Effector memory CD8-positive, alpha-beta T cell (primary cell): ENCODE data around the gene TREML2.
"Not testable (repeated sequence)": the region's sequence is repeated elsewhere in the genome, so short reads cannot be mapped to it uniquely, and the experiment has no call there.

Experiments
- ATAC-seq: fragments of 150-1000 bp; cut with Tn5 transposase; replicated peaks from 2 replicates; pipeline ENCODE4 v1.10.0; 2021; ENCODE audit warnings: mild to moderate bottlenecking, moderate library complexity
- DNase-seq, 3 experiments: peaks; one replicate each; pipeline ENCODE4 v3.0.0; 2021
- H3K27ac Mint-ChIP-seq, 2 donors: one replicate each; pipeline ENCODE4 v1.8.0; 2022; ENCODE audit warnings: mild to moderate bottlenecking in 2 of 2, mixed read lengths in 2 of 2, moderate library complexity in 2 of 2
- H3K27me3 Mint-ChIP-seq, 2 donors: one replicate each; pipeline ENCODE4 v1.8.0; 2022; ENCODE audit warnings: mixed read lengths in 2 of 2
- H3K36me3 Mint-ChIP-seq: one replicate; pipeline ENCODE4 v1.8.0; 2022; ENCODE audit warnings: mild to moderate bottlenecking, moderate library complexity, mixed read lengths; ENCODE audit not compliant: insufficient read depth
- H3K4me1 Mint-ChIP-seq, 2 donors: one replicate each; pipeline ENCODE4 v1.8.0; 2022; ENCODE audit warnings: low read depth in 2 of 2, mixed read lengths in 2 of 2
- H3K4me3 Mint-ChIP-seq, 2 donors: one replicate each; pipeline ENCODE4 v1.8.0; 2022; ENCODE audit warnings: mild to moderate bottlenecking in 2 of 2, mixed read lengths in 2 of 2, moderate library complexity in 2 of 2
- H3K9me3 Mint-ChIP-seq, 2 donors: one replicate each; pipeline ENCODE4 v1.8.0; 2022; ENCODE audit warnings: mixed read lengths in 2 of 2

The TREML2 gene

GRCh38 chr6:41199552-41200246 is 1.2 kb downstream of the TREML2 start:
- peak in 2 of 3 experiments; percentile 23 to 24 for DNase-seq
- H3K36me3 Mint-ChIP-seq: peaks cover 11% of the 10 kb centered on the region

DNA sequence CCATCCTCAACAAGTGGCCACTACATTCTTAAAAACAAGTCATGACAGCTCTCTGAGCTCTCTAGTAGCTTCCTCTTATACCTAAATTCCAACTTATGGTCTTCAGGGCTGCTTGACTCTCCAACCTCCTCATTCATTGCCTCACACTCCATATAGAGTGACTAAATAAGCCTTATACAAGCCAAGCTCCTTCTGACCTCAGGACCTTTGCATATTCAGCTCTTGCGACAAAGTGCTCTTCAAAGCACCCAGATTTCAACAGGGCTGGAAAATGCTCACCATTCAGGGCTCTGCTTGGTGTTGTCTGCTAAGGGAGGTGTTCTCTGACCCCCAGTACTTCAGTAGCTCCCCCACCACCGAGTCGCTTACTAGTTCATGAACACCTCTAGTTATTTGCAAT is 3.7 kb downstream of the TREML2 start:
- DNase-seq (no peak), ATAC-seq (no peak)
- peak overlapping the region; percentile 45 to 81 for H3K27ac Mint-ChIP-seq
- H3K36me3 Mint-ChIP-seq: peaks cover 11% of the 10 kb centered on the region
- peaks cover 59 to 67% of the 10 kb centered on the region in 2 donors for H3K4me1 Mint-ChIP-seq
- no peaks in the 10 kb centered on the region for H3K9me3 Mint-ChIP-seq
- H3K27me3 Mint-ChIP-seq: no peaks in the 10 kb centered on the region
- H3K4me3 Mint-ChIP-seq: no peak overlapping the region

More at GRCh38 chr6:41199552-41200246, 1.2 kb downstream of the TREML2 start:
- H3K9me3 Mint-ChIP-seq: no peaks in the 10 kb centered on the region
- no peaks in the 10 kb centered on the region for H3K27me3 Mint-ChIP-seq
- peaks cover 51 to 62% of the 10 kb centered on the region in 2 donors for H3K4me1 Mint-ChIP-seq
- peak; percentile 60 for ATAC-seq
- peak overlapping the region; percentile 76 to 79 for H3K4me3 Mint-ChIP-seq
- peak overlapping the region; percentile 96 to 98 for H3K27ac Mint-ChIP-seq

- no peak for ATAC-seq
- Mint-ChIP-seq H3K4me3 (no peak overlapping the region), H3K9me3 (no peaks in the 10 kb centered on the region), H3K36me3 (peaks cover 1% of the 10 kb centered on the region), H3K4me1 (peaks cover 37 to 42% of the 10 kb centered on the region in 2 donors), H3K27me3 (no peaks in the 10 kb centered on the region), H3K27ac (peak overlapping the region; percentile 44 to 87)
- DNase-seq: no peak
Observed at GRCh38 chr6:41194386-41194785, 6.6 kb downstream of the TREML2 start.

- no peak for DNase-seq
- H3K4me1 Mint-ChIP-seq: peaks cover 35 to 39% of the 10 kb centered on the region in 2 donors
- no peak overlapping the region for H3K4me3 Mint-ChIP-seq
- no peak for ATAC-seq
- peak overlapping the region; percentile 77 to 87 for H3K27ac Mint-ChIP-seq
- no peaks in the 10 kb centered on the region for H3K27me3 Mint-ChIP-seq
- H3K36me3 Mint-ChIP-seq: no peaks in the 10 kb centered on the region
- no peaks in the 10 kb centered on the region for H3K9me3 Mint-ChIP-seq
Observed at GRCh38 chr6:41193884-41194283, 7.1 kb downstream of the TREML2 start.

DNA sequence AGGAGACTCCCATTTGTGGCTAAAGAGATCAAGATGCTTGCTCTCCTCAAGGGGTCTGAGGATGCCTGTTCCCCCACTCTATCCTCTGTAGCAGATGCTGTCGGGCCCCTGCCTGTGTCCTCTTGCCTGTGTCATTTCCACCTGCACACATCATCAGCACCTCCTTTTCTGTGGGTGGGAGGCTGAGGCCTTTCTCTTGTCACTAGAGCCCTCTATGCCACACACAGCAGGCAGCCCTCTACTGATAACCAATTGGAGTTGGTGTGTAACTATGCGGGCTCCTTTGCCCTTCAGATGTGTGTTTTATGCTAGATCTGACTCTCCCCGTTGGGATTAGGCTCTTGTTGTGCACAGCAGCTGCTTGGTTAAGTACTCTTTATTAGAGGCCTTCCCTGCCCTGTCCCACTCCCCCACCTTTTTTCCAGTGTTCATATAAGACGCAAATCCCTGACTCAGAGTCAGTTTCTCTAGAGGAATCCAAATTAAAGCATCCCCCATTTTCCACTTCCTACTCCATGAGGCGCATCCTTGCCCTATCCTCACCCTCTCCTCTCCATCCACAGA is 7.7 kb downstream of the TREML2 start:
- no peaks in the 10 kb centered on the region for H3K27me3 Mint-ChIP-seq
- no peak overlapping the region for H3K4me3 Mint-ChIP-seq
- ATAC-seq (peak; percentile 39), DNase-seq (no peak)
- H3K4me1 Mint-ChIP-seq: peaks cover 40% of the 10 kb centered on the region in 2 donors
- no peaks in the 10 kb centered on the region for H3K36me3 Mint-ChIP-seq
- H3K9me3 Mint-ChIP-seq: no peaks in the 10 kb centered on the region
- peak overlapping the region; percentile 77 to 87 for H3K27ac Mint-ChIP-seq

- Mint-ChIP-seq H3K27me3 (no peaks in the 10 kb centered on the region), H3K9me3 (no peaks in the 10 kb centered on the region), H3K4me1 (peaks cover 36 to 39% of the 10 kb centered on the region in 2 donors), H3K4me3 (no peak overlapping the region), H3K27ac (peak overlapping the region; percentile 55 to 83), H3K36me3 (no peaks in the 10 kb centered on the region)
- ATAC-seq (peak; percentile 46), DNase-seq (peak in 2 of 3 experiments; percentile 21 to 23)
Observed at GRCh38 chr6:41191569-41191968, 9.4 kb downstream of the TREML2 start.

- H3K9me3 Mint-ChIP-seq: no peaks in the 10 kb centered on the region
- H3K4me1 Mint-ChIP-seq: peaks cover 39 to 40% of the 10 kb centered on the region in 2 donors
- H3K4me3 Mint-ChIP-seq: no peak overlapping the region
- H3K27ac Mint-ChIP-seq: no peak overlapping the region
- H3K27me3 Mint-ChIP-seq: no peaks in the 10 kb centered on the region
- ATAC-seq (no peak), DNase-seq (no peak)
- no peaks in the 10 kb centered on the region for H3K36me3 Mint-ChIP-seq
Observed at GRCh38 chr6:41190791-41191190, 10.2 kb downstream of the TREML2 start.

DNA sequence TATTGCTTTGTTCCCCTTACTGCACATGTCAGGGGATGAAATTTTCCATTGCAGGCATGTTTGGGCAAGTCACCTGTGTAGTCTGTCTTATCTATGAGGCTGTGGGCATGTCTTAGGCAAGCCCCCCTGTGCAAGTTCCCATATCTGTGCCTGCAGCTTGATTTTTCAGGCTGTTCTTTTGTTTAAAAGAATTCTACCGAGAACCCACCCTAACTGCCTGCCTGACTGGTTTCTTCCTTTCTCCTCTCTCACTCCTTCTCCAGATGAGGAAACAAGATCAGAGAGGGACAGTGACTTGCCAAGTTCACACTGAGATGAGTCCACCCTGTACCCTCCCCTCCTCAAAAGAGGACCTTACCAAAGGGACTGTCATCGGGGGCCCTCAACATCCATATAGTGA is 11.0 kb downstream of the TREML2 start:
- peaks cover under 1% of the 10 kb centered on the region for H3K36me3 Mint-ChIP-seq
- no peak overlapping the region for H3K4me3 Mint-ChIP-seq
- H3K9me3 Mint-ChIP-seq: no peaks in the 10 kb centered on the region
- peaks cover 35 to 42% of the 10 kb centered on the region in 2 donors for H3K4me1 Mint-ChIP-seq
- H3K27me3 Mint-ChIP-seq: no peaks in the 10 kb centered on the region
- DNase-seq (no peak), ATAC-seq (no peak)
- H3K27ac Mint-ChIP-seq: no peak overlapping the region

DNA sequence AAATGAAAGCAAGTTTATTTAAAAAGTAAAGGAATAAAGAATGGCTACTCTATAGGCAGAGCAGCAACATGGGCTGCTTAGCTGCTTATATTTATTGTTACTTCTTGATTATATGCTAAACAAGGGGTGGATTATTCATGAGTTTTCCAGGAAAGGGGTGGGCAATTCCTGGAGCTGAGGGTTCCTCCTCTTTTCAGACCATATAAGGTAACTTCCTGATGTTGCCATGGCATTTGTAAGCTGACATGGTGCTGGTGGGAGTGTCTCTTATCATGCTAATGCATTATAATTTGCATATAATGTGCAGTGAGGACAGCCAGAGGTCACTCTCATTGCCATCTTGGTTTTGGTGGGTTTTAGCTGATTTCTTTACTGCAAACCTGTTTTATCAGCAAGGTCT is 11.9 kb downstream of the TREML2 start:
- DNase-seq, H3K4me3 Mint-ChIP-seq, H3K36me3 Mint-ChIP-seq, H3K27me3 Mint-ChIP-seq, H3K9me3 Mint-ChIP-seq, ATAC-seq: not testable (repeated sequence)
- Mint-ChIP-seq H3K4me1 (peaks cover 27 to 33% of the 10 kb centered on the region in 2 donors), H3K27ac (peak overlapping the region; percentile 26 to 72)

- DNase-seq (no peak), ATAC-seq (no peak)
- no peak overlapping the region for H3K4me3 Mint-ChIP-seq
- H3K27ac Mint-ChIP-seq: peak overlapping the region; percentile 26 to 72
- no peaks in the 10 kb centered on the region for H3K27me3 Mint-ChIP-seq
- peaks cover 21 to 29% of the 10 kb centered on the region in 2 donors for H3K4me1 Mint-ChIP-seq
- no peaks in the 10 kb centered on the region for H3K9me3 Mint-ChIP-seq
- peaks cover 3% of the 10 kb centered on the region for H3K36me3 Mint-ChIP-seq
Observed at GRCh38 chr6:41187924-41188886, 12.7 kb downstream of the TREML2 start.

DNA sequence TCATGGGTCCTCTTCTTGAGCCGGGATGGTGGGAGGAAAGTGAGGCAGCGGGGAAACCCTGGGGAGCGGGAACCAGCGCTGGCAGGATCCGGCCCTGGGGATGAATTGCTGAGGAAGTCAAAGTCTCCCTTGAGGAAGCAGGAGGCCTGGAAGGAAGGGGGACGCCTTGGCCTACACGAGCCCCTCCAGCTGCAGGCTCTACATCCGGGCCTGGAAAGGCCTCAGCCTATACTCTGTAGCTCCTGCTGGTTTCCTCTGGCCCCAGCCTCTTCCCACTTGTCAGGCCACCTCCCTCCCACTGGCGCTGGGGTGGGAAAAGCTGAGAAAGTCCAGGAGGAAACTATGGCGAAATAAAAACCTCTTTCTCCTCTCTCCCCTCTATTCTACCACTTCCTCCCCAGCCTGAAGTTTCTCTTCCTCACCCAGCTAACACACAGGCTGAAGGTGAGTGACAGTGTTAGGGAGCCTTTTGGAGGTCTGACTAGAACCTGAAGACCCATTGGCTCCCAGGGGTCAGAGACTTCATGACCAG is 14.9 kb downstream of the TREML2 start:
- no peaks in the 10 kb centered on the region for H3K9me3 Mint-ChIP-seq
- peak overlapping the region; percentile 36 to 77 for H3K27ac Mint-ChIP-seq
- no peaks in the 10 kb centered on the region for H3K27me3 Mint-ChIP-seq
- no peak overlapping the region for H3K4me3 Mint-ChIP-seq
- H3K4me1 Mint-ChIP-seq: peaks cover 16 to 24% of the 10 kb centered on the region in 2 donors
- ATAC-seq: no peak
- DNase-seq: no peak
- peaks cover 3% of the 10 kb centered on the region for H3K36me3 Mint-ChIP-seq

GRCh38 chr6:41184761-41185160 is 16.2 kb downstream of the TREML2 start:
- Mint-ChIP-seq H3K4me1 (peaks cover 16 to 22% of the 10 kb centered on the region in 2 donors), H3K27me3 (peaks cover 0 to 5% of the 10 kb centered on the region in 2 donors), H3K9me3 (no peaks in the 10 kb centered on the region), H3K4me3 (no peak overlapping the region), H3K27ac (no peak overlapping the region), H3K36me3 (peaks cover 3% of the 10 kb centered on the region)
- no peak for DNase-seq
- ATAC-seq: no peak
